GM21381 (cell line): ENCODE results near the gene FTHL17.

Experiments used
- ATAC-seq: cut with Tn5 transposase; IDR thresholded peaks from one replicate; pipeline ENCODE4 v1.9.1; 2021; ENCODE audit warnings: mild to moderate bottlenecking, moderate library complexity; ENCODE audit not compliant: unreplicated experiment

The FTHL17 gene

DNA sequence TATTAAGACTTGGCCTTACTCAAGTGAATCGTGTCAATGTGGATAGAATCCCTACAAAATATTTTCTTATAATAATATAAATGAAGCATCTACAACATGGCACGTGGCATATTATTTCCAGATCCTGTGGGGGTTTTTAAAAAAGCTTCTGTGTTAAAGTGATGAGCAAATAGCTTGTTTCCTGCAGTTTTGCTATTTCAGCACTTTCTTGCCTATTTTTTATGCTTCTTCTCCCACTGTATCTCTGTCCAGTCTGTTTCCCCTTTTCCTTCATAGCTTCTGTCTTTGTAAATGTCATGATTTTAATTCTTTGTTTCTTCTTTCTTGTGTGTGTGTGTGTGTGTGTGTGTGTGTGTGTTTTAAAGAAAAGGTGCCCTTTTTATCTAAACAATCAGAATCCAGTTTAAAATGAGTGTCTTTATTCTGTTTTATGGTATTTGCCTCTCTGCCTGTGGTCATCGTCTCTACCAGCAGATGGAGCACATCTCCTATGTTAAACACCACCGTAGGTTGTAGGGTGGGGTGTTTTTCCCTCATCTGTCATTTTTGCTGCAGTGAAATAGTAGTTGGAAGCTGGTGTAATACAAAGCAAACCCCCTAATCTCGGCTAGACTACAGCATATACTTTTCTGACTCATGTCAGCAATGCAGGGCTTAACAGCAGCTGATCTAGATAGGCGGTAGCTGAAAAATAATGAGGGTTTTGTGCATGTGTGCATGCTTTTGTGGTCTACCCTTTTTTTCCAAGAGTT lies 33.1 kb downstream of the FTHL17 start:
- ATAC-seq, result no peak

GRCh38 chrX:31036895-31037294 lies 34.9 kb downstream of the FTHL17 start:
- ATAC-seq, result no peak

DNA sequence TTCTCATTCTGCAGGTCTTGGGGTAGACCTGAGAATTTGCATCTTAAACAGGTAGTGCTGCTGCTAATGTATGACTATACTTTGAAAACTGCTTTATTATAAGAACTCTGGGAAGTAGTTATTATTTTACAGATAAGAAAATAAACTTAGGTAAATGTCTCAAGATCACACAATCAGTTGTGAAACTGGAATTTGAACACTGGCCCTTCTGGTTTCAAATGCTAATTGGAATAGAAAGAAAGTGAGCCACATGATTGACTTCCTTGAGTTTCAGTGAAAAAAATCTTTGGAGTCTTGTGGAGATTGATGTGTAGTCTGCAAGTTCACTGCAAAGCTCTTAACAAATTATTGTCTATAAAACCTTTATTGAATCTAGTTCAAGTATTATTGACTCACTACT lies 44.5 kb downstream of the FTHL17 start:
- ATAC-seq, result no peak

DNA sequence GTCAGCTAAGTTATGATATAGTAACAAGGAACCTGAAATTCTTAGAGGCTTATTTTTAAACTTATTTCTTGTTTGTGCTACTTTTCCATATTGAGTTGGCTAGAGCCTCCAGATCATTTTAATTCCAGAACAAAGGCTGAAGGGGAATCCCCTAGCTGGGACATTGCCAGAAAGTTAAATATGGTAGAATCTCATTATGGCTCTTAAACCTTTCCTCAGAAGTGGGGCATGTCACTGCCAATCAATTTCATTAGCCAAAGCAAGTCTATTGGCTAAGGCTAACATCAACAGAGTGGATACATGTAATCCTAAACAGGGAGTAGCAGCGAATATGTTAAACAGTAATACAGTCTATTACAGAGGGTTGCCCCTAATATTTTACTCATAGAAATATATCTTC lies 47.0 kb downstream of the FTHL17 start:
- ATAC-seq, result no peak

- no peak for ATAC-seq
These were observed 50.3 kb downstream of the FTHL17 start for GRCh38 chrX:31021537-31021936.
